H9 (cell line): Measurements from ENCODE around the gene LHPP. TPM values are rescaled to one million over a fixed set of nuclear protein-coding genes. Genes with fewer than 3 reads are reported as not detected.

Experiments used
- DNase-seq: peaks from one replicate; pipeline ENCODE4 v3.0.0-alpha.2; 2017
- H2AFZ ChIP-seq: one replicate; pipeline ENCODE4 v1.6.1; 2013; ENCODE audit warnings: mild to moderate bottlenecking, low read length, control low read depth, moderate library complexity
- H2AK5ac ChIP-seq: 2 replicates; pipeline ENCODE4 v1.6.1; 2013; ENCODE audit warnings: low read length, control low read depth, mixed read lengths; ENCODE audit not compliant: insufficient read length
- H2BK120ac ChIP-seq: one replicate; pipeline ENCODE4 v1.6.1; 2013; ENCODE audit warnings: low read depth, mild to moderate bottlenecking, low read length, control low read depth, inconsistent platforms; ENCODE audit not compliant: poor library complexity, severe bottlenecking
- H2BK12ac ChIP-seq: 2 replicates; pipeline ENCODE4 v1.6.1; 2013; ENCODE audit warnings: low read length, control low read depth, mixed read lengths, low read depth; ENCODE audit not compliant: insufficient read length
- H2BK15ac ChIP-seq: 2 replicates; pipeline ENCODE4 v1.6.1; 2013; ENCODE audit warnings: low read depth, low read length, control low read depth
- H2BK20ac ChIP-seq: one replicate; pipeline ENCODE4 v1.6.1; 2013; ENCODE audit warnings: low read depth, mild to moderate bottlenecking, low read length, control low read depth, inconsistent platforms; ENCODE audit not compliant: poor library complexity, severe bottlenecking
- H2BK5ac ChIP-seq: 2 replicates; pipeline ENCODE4 v1.6.1; 2013; ENCODE audit warnings: low read length, control low read depth, mixed read lengths; ENCODE audit not compliant: insufficient read length
- H3K14ac ChIP-seq: 2 replicates; pipeline ENCODE4 v1.6.1; 2013; ENCODE audit warnings: low read length, control low read depth; ENCODE audit not compliant: insufficient read depth
- H3K18ac ChIP-seq: 2 replicates; pipeline ENCODE4 v1.6.1; 2013; ENCODE audit warnings: low read depth, mild to moderate bottlenecking, mixed read lengths, low read length, control low read depth; ENCODE audit not compliant: insufficient read length
- H3K23ac ChIP-seq: 2 replicates; pipeline ENCODE4 v1.6.1; 2013; ENCODE audit warnings: low read length, control low read depth, mixed read lengths, low read depth; ENCODE audit not compliant: insufficient read length
- H3K23me2 ChIP-seq: 2 replicates; pipeline ENCODE4 v1.6.1; 2013; ENCODE audit warnings: low read depth, mild to moderate bottlenecking, mixed read lengths, low read length, control low read depth; ENCODE audit not compliant: insufficient read length, poor library complexity, severe bottlenecking
- H3K27ac ChIP-seq: 2 replicates; pipeline ENCODE4 v1.5.1; 2013; ENCODE audit warnings: low read length, control low read depth, mixed read lengths, low read depth; ENCODE audit not compliant: insufficient read length
- H3K27me3 ChIP-seq: 2 replicates; pipeline ENCODE4 v1.6.1; 2013; ENCODE audit warnings: low read length, control low read depth, inconsistent platforms; ENCODE audit not compliant: insufficient read depth
- H3K4ac ChIP-seq: 2 replicates; pipeline ENCODE4 v1.6.1; 2013; ENCODE audit warnings: low read depth, mild to moderate bottlenecking, control low read depth, inconsistent platforms, low read length, moderate library complexity
- H3K4me1 ChIP-seq: 2 replicates; pipeline ENCODE4 v1.6.1; 2013; ENCODE audit warnings: low read length, control low read depth, inconsistent platforms; ENCODE audit not compliant: insufficient read depth
- H3K4me2 ChIP-seq: 2 replicates; pipeline ENCODE4 v1.6.1; 2013; ENCODE audit warnings: low read length, control low read depth, mixed read lengths; ENCODE audit not compliant: insufficient read length, insufficient read depth
- H3K56ac ChIP-seq: 2 replicates; pipeline ENCODE4 v1.6.1; 2013; ENCODE audit warnings: low read depth, mild to moderate bottlenecking, mixed read lengths, low read length, control low read depth; ENCODE audit not compliant: insufficient read length
- H3K79me1 ChIP-seq: 2 replicates; pipeline ENCODE4 v1.6.1; 2013; ENCODE audit warnings: low read depth, mild to moderate bottlenecking, moderate library complexity, low read length, control low read depth, inconsistent platforms; ENCODE audit not compliant: insufficient read depth, poor library complexity, severe bottlenecking
- H3K79me2 ChIP-seq: 2 replicates; pipeline ENCODE4 v1.6.1; 2013; ENCODE audit warnings: low read length, control low read depth, inconsistent platforms; ENCODE audit not compliant: insufficient read depth
- H3K9ac ChIP-seq: 2 replicates; pipeline ENCODE4 v1.6.1; 2013; ENCODE audit warnings: low read length, control low read depth, mixed read lengths; ENCODE audit not compliant: insufficient read length; ENCODE audit errors: extremely low read depth
- H3K9me3 ChIP-seq: one replicate; pipeline ENCODE4 v1.6.1; 2013; ENCODE audit warnings: low read depth, low read length, inconsistent platforms; ENCODE audit not compliant: control insufficient read depth
- H3T11ph ChIP-seq: one replicate; pipeline ENCODE4 v1.6.1; 2013; ENCODE audit warnings: mild to moderate bottlenecking, low read length, control low read depth, inconsistent platforms
- H4K20me1 ChIP-seq: one replicate; pipeline ENCODE4 v1.6.1; 2013; ENCODE audit not compliant: control insufficient read depth, insufficient read length, insufficient read depth
- H4K5ac ChIP-seq: 2 replicates; pipeline ENCODE4 v1.6.1; 2013; ENCODE audit warnings: low read depth, mild to moderate bottlenecking, mixed read lengths, low read length, control low read depth; ENCODE audit not compliant: insufficient read length
- H4K8ac ChIP-seq: replicated peaks from 2 replicates; pipeline ENCODE4 v1.6.1; 2013; ENCODE audit warnings: low read length, control low read depth, mixed read lengths, low read depth; ENCODE audit not compliant: insufficient read length
- H4K91ac ChIP-seq: 2 replicates; pipeline ENCODE4 v1.6.1; 2013; ENCODE audit warnings: low read depth, mild to moderate bottlenecking, moderate library complexity, mixed read lengths, low read length, control low read depth; ENCODE audit not compliant: insufficient read length
- H3K27ac Mint-ChIP-seq, 3 experiments: 2 replicates in 2 of 3; 3 replicates in 1 of 3; pipeline ENCODE4 v1.8.0; 2020 to 2021; ENCODE audit warnings: mixed read lengths in 3 of 3, mild to moderate bottlenecking in 1 of 3, moderate library complexity in 1 of 3
- H3K27me3 Mint-ChIP-seq: 2 replicates; pipeline ENCODE4 v1.8.0; 2021; ENCODE audit warnings: low read depth, mild to moderate bottlenecking, moderate library complexity, mixed read lengths
- H3K36me3 Mint-ChIP-seq, 3 experiments: 2 replicates in 2 of 3; 3 replicates in 1 of 3; pipeline ENCODE4 v1.8.0; 2020 to 2021; ENCODE audit warnings: low read depth in 3 of 3, mixed read lengths in 3 of 3; ENCODE audit not compliant: insufficient read depth in 1 of 3
- H3K4me1 Mint-ChIP-seq, 2 experiments: 2 replicates each; pipeline ENCODE4 v1.8.0; 2020; ENCODE audit warnings: mixed read lengths in 2 of 2
- H3K4me3 Mint-ChIP-seq, 2 experiments: 2 replicates in 1 of 2; 3 replicates in 1 of 2; pipeline ENCODE4 v1.8.0; 2020 to 2021; ENCODE audit warnings: mild to moderate bottlenecking in 2 of 2, mixed read lengths in 2 of 2, moderate library complexity in 1 of 2
- H3K9me3 Mint-ChIP-seq, 2 experiments: 2 replicates in 1 of 2; 3 replicates in 1 of 2; pipeline ENCODE4 v1.8.0; 2020; ENCODE audit warnings: mild to moderate bottlenecking in 2 of 2, mixed read lengths in 2 of 2, moderate library complexity in 1 of 2
- WGBS: extraction: QIAGEN DNeasy Blood & Tissue Kit; methylation state at CpG from one replicate; pipeline ENCODE4 v1.1.7; 2013; ENCODE audit warnings: missing lambda C conversion rate, low lambda C conversion rate, mixed read lengths; ENCODE audit not compliant: insufficient read length; ENCODE audit errors: extremely low coverage; 5-methylcytosine and 5-hydroxymethylcytosine counted together
- total RNA-seq: library from RNA; stranded (reverse); gene quantifications from 2 replicates; pipeline ENCODE4 v1.2.1, GENCODE V29; 2021
- TF ChIP-seq, protein P1 (sequence below): fragments of 200-600 bp; sonication (generic); conservative IDR thresholded peaks from 3 replicates; pipeline ENCODE4 v1.8.0; 2021; ENCODE audit warnings: antibody characterized with exemption, mild to moderate bottlenecking

The LHPP gene
- total RNA-seq, 1 experiment from 2014 or later = 29.6 TPM

- no peak overlapping the region for H3K4me3 Mint-ChIP-seq
- H3K27ac Mint-ChIP-seq = no peak overlapping the region
- no peak overlapping the region for H3K9ac ChIP-seq
- no peak overlapping the region for H4K91ac ChIP-seq
- no peak overlapping the region for H2BK20ac ChIP-seq
- no peak overlapping the region for H3K27ac ChIP-seq
- no peak overlapping the region for H2AK5ac ChIP-seq
- no peaks in the 10 kb centered on the region for H3K4me1 ChIP-seq
- no peaks in the 10 kb centered on the region for H3K79me1 ChIP-seq
- H2BK5ac ChIP-seq = no peak overlapping the region
- no peak for DNase-seq
- no peak overlapping the region for H3K14ac ChIP-seq
- H2BK15ac ChIP-seq = no peak overlapping the region
- no peaks in the 10 kb centered on the region for H3K79me2 ChIP-seq
- no peaks in the 10 kb centered on the region for H3K9me3 ChIP-seq
- TF ChIP-seq, protein P1, sequence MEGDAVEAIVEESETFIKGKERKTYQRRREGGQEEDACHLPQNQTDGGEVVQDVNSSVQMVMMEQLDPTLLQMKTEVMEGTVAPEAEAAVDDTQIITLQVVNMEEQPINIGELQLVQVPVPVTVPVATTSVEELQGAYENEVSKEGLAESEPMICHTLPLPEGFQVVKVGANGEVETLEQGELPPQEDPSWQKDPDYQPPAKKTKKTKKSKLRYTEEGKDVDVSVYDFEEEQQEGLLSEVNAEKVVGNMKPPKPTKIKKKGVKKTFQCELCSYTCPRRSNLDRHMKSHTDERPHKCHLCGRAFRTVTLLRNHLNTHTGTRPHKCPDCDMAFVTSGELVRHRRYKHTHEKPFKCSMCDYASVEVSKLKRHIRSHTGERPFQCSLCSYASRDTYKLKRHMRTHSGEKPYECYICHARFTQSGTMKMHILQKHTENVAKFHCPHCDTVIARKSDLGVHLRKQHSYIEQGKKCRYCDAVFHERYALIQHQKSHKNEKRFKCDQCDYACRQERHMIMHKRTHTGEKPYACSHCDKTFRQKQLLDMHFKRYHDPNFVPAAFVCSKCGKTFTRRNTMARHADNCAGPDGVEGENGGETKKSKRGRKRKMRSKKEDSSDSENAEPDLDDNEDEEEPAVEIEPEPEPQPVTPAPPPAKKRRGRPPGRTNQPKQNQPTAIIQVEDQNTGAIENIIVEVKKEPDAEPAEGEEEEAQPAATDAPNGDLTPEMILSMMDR = no peak
- H4K5ac ChIP-seq = no peak overlapping the region
- H3T11ph ChIP-seq = no peak overlapping the region
- no peak overlapping the region for H3K4ac ChIP-seq
- H3K27me3 Mint-ChIP-seq = no peaks in the 10 kb centered on the region
- H3K4me2 ChIP-seq = no peak overlapping the region
- H2BK120ac ChIP-seq = no peak overlapping the region
- no peaks in the 10 kb centered on the region for H3K23me2 ChIP-seq
- H3K56ac ChIP-seq = no peak overlapping the region
- H4K8ac ChIP-seq = no peak overlapping the region
- H2BK12ac ChIP-seq = no peak overlapping the region
- WGBS = no CpG with 5 or more reads among the region's 9 CpGs
- H4K20me1 ChIP-seq = no peaks in the 10 kb centered on the region
- no peak overlapping the region for H3K23ac ChIP-seq
- no peaks in the 10 kb centered on the region for H3K27me3 ChIP-seq
- H2AFZ ChIP-seq = no peak overlapping the region
- H3K4me1 Mint-ChIP-seq = peaks cover 0 to 10% of the 10 kb centered on the region in 2 experiments; a peak in 3 of 4 replicates
- no peaks in the 10 kb centered on the region for H3K9me3 Mint-ChIP-seq
- no peaks in the 10 kb centered on the region; a peak in 1 of 7 replicates for H3K36me3 Mint-ChIP-seq
- H3K18ac ChIP-seq = no peak overlapping the region
These were observed 84.4 kb downstream of the LHPP start for GRCh38 chr10:124546055-124546369.
